ENCODE results near the gene GKN1.
"Not testable (repeated sequence)": the region's sequence is repeated elsewhere in the genome, so short reads cannot be mapped to it uniquely, and the experiment has no call there.

Gene GKN1

DNA sequence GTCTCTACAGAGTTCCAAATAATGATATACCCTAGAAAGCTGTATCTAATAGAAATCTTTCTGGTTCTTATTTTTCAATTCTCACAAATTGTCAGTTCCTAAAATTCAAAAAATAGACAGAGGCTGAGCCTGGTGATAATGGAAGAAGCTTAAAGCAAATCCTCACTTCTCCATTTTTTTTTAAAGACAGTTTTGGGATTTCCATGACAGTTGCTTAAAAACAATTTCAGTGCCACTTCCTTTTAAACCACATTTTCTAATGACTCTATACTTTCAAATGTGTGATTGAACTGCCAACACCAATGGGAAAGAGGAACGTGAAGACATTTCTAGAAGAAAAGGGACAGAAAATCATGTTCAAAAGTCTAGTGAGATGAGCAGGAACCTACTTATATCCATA is 25.7 kb upstream of the GKN1 start:
- Histone ChIP-seq H3K4me3 (ENCODE audit: low read depth, low read length) (no peak overlapping the region), H3K9me3 (ENCODE audit: severe bottlenecking) (peaks cover 6% of the 10 kb centered on the region), H3K36me3 (no peaks in the 10 kb centered on the region), H3K27ac (no peak overlapping the region), H3K27me3 (ENCODE audit: insufficient read depth, low read depth, severe bottlenecking) (peaks cover 16% of the 10 kb centered on the region)
- no peak for DNase-seq
- no peak for TF ChIP-seq CTCF (IDR thresholded peaks at IDR 0.05; ENCODE audit: low read depth, low read length)

DNA sequence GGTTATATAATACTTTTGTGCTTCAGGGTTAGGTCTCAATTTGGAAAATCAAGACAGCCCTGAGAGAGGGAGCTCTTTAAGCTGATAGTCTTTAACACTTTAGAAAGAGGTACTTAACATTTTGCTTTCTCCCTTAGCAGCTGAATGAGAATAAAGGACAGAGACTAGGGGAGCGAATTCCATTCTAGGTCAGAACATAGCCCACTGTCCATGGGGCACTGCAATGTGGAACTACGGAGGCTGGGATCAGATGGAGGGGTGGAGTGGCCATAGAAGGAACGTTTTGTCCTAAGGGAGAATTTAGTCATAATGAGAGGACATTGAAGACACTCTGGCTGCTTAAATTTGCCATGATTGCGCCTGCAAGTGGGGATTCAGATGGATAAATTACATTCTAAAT is 22.5 kb upstream of the GKN1 start:
- Histone ChIP-seq H3K36me3 (no peaks in the 10 kb centered on the region), H3K27me3 (ENCODE audit: insufficient read depth, low read depth, severe bottlenecking) (peaks cover 28% of the 10 kb centered on the region), H3K27ac (no peak overlapping the region), H3K9me3 (ENCODE audit: severe bottlenecking) (peaks cover 7% of the 10 kb centered on the region), H3K4me3 (ENCODE audit: low read depth, low read length) (no peak overlapping the region)
- TF ChIP-seq CTCF (IDR thresholded peaks at IDR 0.05; ENCODE audit: low read depth, low read length), result no peak
- DNase-seq, result no peak

GRCh38 chr2:68952887-68953521 is 21.4 kb upstream of the GKN1 start, which contains the start of gene GKN2:
Gene GKN2 (minus strand): TSS chr2:68952893. CDS start chr2:68952861, 32 bp downstream.
- no peak for DNase-seq
- Histone ChIP-seq H3K27me3 (ENCODE audit: insufficient read depth, low read depth, severe bottlenecking) (peaks cover 25% of the 10 kb centered on the region), H3K36me3 (no peaks in the 10 kb centered on the region), H3K27ac (no peak within 1 kb of the TSS), H3K9me3 (ENCODE audit: severe bottlenecking) (peaks cover 4% of the 10 kb centered on the region), H3K4me3 (ENCODE audit: low read depth, low read length) (no peak within 1 kb of the TSS)
- no peak for TF ChIP-seq CTCF (IDR thresholded peaks at IDR 0.05; ENCODE audit: low read depth, low read length)

DNA sequence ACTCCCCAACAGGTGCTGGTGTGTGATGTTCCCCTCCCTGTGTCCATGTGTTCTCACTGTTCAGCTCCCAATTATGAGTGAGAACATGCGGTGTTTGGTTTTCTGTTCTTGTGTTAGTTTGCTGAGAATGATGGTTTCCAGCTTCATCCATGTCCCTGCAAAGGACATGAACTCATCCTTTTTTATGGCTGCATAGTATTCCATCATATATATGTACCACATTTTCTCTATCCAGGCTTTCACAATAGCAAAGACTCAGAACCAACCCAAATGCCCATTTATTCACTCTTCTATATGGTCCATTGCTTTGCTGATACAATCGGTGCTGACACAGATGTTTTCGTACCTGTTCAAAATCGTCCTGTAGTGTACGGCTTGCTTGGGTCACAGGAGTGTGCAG is 19.0 kb upstream of the GKN1 start:
- not testable (repeated sequence) for H3K4me3 ChIP-seq (ENCODE audit: low read depth, low read length); H3K27ac ChIP-seq; H3K36me3 ChIP-seq; DNase-seq; H3K9me3 ChIP-seq (ENCODE audit: severe bottlenecking)
- peaks cover 18% of the 10 kb centered on the region for H3K27me3 ChIP-seq (ENCODE audit: insufficient read depth, low read depth, severe bottlenecking)

GRCh38 chr2:68959001-68959400 is 15.4 kb upstream of the GKN1 start:
- no peak for TF ChIP-seq CTCF (IDR thresholded peaks at IDR 0.05; ENCODE audit: low read depth, low read length)
- H3K9me3 ChIP-seq (ENCODE audit: severe bottlenecking), result peaks cover 4% of the 10 kb centered on the region
- H3K27me3 ChIP-seq (ENCODE audit: insufficient read depth, low read depth, severe bottlenecking), result peaks cover 12% of the 10 kb centered on the region
- H3K27ac ChIP-seq, result no peak overlapping the region
- DNase-seq, result no peak
- no peaks in the 10 kb centered on the region for H3K36me3 ChIP-seq
- H3K4me3 ChIP-seq (ENCODE audit: low read depth, low read length), result no peak overlapping the region

GRCh38 chr2:68961380-68961779 is 13.1 kb upstream of the GKN1 start:
- no peaks in the 10 kb centered on the region for H3K9me3 ChIP-seq (ENCODE audit: severe bottlenecking)
- DNase-seq, result no peak
- H3K27me3 ChIP-seq (ENCODE audit: insufficient read depth, low read depth, severe bottlenecking), result peaks cover 4% of the 10 kb centered on the region
- no peak overlapping the region for H3K27ac ChIP-seq
- TF ChIP-seq CTCF (IDR thresholded peaks at IDR 0.05; ENCODE audit: low read depth, low read length), result no peak
- H3K36me3 ChIP-seq, result no peaks in the 10 kb centered on the region
- H3K4me3 ChIP-seq (ENCODE audit: low read depth, low read length), result no peak overlapping the region
